ENCODE measurements around the gene TSPAN11. TPM values are rescaled to one million over a fixed set of nuclear protein-coding genes. Genes with fewer than 3 reads are reported as not detected.

Gene TSPAN11
- total RNA-seq, 4 donors from 2014 or later, result 0.12 to 1.4 (median 1.2) TPM

GRCh38 chr12:30970559-30971197 lies 44.1 kb downstream of the TSPAN11 start:
- no peak for TF ChIP-seq CTCF (IDR thresholded peaks at IDR 0.05)
- DNase-seq (ENCODE audit: low spot score) (no peak), ATAC-seq (ENCODE audit: low FRiP score) (no peak)

- TF ChIP-seq CTCF (IDR thresholded peaks at IDR 0.05), result no peak
- DNase-seq (ENCODE audit: low spot score), result no peak
- no peak for ATAC-seq (ENCODE audit: low FRiP score)
Measured at GRCh38 chr12:30972035-30972434, 45.5 kb downstream of the TSPAN11 start.

- ATAC-seq (ENCODE audit: low FRiP score) (no peak), DNase-seq (ENCODE audit: low spot score) (no peak)
- TF ChIP-seq CTCF (IDR thresholded peaks at IDR 0.05), result no peak
Measured at GRCh38 chr12:30973175-30973574, 46.6 kb downstream of the TSPAN11 start.

- no peak for ATAC-seq (ENCODE audit: low FRiP score)
- DNase-seq (ENCODE audit: low spot score), result no peak
- no peak for TF ChIP-seq CTCF (IDR thresholded peaks at IDR 0.05)
Measured at GRCh38 chr12:30973830-30974229, 47.3 kb downstream of the TSPAN11 start.

- no peak for TF ChIP-seq CTCF (IDR thresholded peaks at IDR 0.05)
- DNase-seq (ENCODE audit: low spot score), result no peak
- ATAC-seq (ENCODE audit: low FRiP score), result no peak
Measured at GRCh38 chr12:30974746-30975500, 48.4 kb downstream of the TSPAN11 start.

- no peak for TF ChIP-seq CTCF (IDR thresholded peaks at IDR 0.05)
- no peak for DNase-seq (ENCODE audit: low spot score)
Measured at GRCh38 chr12:30975581-30975980, 49.0 kb downstream of the TSPAN11 start.

GRCh38 chr12:30976206-30976605 lies 49.7 kb downstream of the TSPAN11 start:
- TF ChIP-seq CTCF (IDR thresholded peaks at IDR 0.05), result no peak
- ATAC-seq (ENCODE audit: low FRiP score) (no peak), DNase-seq (ENCODE audit: low spot score) (no peak)

More at GRCh38 chr12:30975581-30975980, 49.0 kb downstream of the TSPAN11 start:
- no peak for ATAC-seq (ENCODE audit: low FRiP score)
